NAMALWA (cell line): Measurements from ENCODE around the gene ITGA7.

ENCODE experiments used
- DNase-seq: peaks from one replicate; pipeline ENCODE4 v3.0.0-alpha.2; 2015; ENCODE audit warnings: low spot score

The ITGA7 gene

DNA sequence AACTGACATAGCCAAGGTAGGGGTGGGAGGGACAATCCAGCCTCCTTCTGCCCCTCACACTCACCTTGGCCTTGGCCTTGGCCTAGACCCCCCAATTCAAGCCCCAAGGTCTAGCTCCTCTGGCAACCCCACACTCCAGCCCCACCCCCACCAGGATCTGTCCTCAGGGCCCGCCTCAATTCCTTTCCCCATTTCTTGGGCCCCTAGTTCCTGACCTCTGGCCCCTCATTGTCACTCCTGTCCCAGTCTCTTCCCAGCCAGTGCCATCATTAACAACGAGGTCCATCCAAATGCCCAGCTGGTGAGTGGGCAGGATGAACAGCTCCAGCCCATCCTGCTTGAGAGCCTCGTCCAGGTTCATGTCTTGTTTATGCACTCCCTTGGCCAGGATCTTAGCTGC is 28.4 kb upstream of the ITGA7 start:
- no peak for DNase-seq

DNA sequence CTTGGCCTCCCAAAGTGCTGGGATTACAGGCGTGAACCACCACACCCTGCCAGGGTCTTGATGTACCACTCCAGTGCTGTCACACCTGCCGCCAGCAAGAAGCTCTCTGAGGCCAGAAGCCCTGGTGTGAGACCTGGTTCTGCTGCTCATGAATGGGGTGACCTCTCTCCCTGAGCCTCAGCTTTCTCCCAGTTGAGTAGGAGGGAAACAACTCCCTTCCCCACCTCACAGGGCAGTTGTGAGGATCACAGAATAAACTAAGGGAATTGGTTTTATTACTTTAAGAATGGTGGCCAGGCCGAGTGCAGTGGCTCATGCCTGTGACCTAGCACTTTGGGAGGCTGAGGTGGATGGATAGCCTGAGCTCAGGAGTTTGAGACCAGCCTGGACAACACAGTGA is 26.9 kb upstream of the ITGA7 start:
- DNase-seq: no peak

DNA sequence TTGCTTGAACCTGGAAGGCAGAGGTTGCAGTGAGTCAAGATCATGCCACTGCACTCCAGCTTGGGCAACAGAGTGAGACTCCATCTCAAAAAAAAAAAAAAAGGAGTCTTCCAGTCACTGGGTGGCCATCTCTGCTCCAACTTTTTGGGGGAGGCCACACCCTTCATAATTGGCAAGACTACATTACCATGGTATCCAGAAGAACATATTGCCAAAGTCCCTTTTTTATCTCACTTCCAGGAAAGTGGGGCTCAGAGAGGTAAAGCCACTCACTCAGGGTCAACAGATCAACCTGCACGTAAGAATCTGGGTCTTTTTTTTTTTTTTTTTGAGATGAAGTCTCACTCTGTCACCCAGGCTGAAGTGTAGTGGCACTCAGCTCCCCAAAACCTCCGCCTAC is 26.2 kb upstream of the ITGA7 start:
- DNase-seq: no peak

DNA sequence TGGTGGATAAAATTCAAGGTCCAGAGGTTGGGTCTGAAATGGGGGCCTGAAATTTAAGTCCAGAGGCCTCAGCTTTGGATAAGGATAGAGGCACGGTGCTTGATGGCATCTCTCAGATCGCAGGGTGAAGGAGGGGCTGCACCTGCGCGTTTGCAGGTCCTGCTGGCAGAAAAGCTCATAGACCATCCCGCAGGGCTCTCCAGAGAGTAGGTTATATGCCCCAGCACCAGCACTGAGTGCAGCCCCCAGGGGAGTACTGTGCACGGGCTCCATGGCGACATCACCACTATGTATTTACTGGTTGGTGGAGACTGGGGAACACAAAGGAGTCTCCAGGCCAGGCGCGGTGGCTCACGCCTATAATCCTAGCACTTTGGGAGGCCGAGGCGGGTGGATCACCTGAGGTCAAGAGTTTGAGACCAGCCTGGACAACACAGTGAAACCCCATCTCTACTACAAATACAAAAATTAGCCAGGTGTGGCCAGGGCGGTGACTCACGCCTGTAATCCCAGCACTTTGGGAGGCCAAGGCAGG is 25.4 kb upstream of the ITGA7 start:
- no peak for DNase-seq

DNA sequence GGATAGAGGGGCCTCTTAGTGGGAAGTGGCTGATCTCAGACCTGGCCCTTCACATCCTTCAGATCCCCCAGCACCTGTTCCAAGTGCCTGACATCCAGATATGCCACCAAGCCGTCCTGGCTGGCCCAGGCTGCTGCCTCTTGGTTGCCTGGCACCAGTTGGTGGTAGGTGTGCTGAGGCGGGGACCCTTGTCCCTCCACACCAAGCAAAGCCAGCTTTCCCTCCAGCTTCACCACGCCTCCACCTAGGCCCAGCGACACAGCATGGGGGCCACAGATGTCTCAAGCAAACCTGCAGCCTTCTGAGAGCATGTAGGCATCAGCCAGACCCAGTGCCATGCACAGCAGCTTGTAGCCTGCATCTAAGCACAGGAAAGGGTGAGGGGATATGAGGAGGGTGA is 24.6 kb upstream of the ITGA7 start:
- no peak for DNase-seq

DNA sequence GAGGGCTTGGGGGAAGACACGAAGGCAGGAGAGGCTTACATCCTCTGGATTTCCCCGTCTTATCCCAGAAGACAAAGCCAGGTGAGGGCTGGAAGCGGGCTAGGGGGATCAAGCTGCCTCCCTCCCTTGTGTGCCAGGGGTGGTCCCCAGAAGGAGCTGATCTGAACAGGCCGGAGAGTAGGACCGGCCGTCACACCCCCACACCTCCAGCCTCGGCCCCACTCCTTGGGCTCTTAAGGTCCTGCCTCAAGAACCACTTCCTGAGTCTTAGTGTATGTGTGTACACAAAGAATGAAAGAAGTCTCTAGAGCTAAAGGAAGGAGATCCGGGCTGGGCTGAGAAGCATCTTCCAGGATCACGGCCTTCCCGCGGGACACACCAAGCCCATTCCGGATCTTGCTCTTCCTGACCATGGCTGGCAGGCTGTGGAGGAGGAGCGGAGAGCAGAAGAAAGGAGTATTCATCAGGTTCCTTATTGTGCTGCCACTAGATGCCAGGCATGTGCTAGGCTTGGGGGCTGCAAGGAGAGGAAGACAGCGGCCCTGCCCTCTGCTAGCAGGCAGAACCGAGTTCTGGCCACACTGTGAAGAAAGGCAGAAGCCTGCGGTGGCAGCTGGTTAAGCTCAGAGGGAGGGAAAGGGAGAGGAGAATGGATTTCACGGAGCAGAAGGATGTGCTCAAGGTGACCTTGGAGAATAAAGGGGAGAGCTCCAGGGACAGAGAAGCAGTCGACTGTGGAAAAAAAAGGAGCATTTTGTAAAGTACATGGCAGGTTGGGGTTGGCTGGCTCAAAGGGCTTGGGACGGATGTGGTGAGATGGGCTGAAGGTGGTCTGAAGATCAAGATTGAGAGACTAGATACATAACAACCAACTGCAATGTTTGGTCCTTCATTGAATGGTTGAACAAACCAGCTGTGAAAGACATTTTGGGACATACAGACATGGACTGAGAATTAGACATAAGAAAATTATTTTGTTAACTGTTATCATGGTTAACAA is 22.4 kb upstream of the ITGA7 start:
- DNase-seq: peak; percentile 69

DNA sequence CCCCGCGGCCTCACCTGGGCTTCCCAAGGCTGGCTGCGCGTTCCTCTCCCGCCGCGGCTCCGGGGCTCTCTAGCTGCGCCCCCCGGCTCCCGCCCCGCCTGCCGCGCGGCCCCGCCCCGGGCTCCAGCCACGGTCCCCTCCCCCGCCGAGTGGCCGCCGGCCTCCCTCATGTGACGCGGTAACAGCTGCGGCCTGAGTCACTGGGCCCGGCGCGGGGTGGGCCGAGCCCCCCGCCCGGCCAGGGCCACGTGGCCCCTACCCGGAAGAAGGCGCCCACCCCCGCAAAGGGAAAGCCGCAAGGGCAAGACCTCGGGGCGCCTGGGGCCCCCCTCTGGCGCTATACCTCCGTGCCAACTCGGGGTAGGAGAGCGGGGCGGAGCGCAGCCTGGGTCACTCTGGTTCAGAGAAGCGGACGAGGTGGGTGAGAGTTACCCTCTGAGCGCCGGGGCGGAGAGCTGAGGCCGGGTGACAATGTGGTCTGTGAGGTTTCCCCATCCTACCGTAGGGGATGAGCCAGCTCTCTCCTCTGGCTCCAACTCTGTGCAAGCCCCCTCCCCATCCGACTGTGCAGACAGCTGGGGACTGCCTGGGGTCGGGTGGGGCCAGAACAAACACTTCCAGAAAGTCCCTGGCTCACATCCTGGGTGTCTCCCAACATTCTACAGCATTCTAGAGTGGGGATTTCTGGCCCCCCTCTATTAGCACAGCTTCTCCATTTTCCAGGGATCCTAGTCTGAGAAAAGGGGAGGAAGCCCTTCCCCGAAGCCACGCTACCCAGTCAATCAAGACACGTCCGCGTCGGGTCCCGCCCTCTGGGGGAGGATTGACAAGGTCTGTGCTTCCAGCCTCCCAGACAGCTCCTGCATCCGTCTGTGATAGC is 21.5 kb upstream of the ITGA7 start, which contains the start of gene CD63:
CD63 (minus strand) TSS at position 71 of the 880 bp plus-strand sequence. CDS start 668 bp downstream, outside the sequence.
- DNase-seq: peak; percentile 74

DNA sequence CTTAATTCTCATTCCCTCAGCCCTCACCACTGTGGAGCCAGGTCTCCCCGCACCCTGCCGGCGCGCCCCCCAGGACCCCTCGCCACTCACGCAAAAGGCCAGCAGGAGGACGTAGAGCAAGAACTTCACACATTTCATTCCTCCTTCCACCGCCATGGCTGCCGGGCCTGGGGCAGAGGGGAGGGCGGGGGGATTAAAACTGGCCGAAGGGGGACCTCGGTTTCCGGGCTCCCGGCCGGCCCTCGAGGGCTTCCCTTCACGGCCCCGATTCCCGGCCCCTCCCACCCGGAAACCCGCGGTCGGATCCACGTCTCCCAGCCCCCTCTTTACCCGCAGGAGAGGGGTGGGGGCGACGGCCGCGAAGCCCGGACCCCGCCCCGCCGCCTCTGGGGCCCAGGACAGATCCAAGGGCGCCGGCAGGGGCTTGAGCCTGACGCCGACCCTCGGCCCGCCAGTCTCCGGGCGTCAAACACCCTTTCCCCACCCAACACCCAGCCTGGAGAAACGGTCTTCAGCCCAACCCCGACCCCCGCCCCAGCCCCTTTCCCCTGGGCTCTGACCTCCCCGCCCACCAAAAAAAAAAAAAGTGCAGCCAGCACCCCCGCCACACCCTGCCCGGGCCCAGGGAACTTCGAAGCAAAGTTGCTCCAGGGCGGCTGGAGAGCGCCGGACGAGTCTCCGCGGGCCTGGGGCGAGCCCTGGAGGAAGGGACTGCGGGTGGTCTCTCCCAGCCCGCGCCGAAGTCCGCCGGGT is 20.7 kb upstream of the ITGA7 start:
- DNase-seq: no peak

DNA sequence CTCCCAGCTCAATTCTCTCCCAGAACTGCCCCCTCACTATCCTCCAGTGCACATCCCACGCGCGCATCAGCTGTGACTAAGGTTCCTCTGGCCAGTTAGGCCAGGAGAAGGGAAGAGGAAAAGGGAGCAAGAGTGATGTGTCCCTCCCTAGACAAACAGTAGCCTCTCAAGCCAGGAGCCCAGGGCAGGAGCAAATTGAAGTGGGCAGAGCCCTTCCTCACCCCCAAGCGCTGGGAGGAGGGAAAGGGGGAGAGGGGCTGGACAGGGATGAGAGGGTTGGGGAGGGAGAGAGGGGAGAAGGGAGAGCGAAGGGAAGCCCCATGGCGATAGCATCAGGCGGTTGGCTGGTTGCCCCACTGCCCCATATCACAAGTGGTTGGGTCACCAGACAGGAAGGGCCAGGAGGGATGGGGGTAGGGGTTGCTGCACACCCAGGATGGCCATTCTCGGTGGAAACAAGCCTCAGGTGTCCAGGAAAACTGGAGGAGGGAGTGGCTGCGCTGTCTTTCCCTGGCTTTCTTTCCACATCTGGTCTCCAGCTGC is 20.0 kb upstream of the ITGA7 start:
- DNase-seq: no peak

DNA sequence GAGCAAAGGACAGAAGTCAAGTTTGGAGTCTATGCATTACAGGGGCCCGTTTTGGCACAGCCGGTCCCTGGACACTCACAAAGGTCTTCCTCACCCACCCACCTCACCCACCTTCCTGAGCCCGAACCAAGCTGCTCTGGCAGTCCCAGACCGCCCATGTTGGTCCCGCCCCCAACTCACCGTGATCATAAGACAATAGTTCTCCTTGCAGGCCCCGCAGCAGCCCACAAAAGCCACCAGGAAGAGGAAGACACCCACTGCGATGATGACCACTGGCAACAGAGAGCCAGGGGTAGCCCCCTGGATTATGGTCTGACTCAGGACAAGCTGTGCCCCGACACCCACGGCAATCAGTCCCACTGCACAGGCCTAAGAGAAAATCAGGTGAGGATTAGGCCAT is 19.3 kb upstream of the ITGA7 start:
- DNase-seq: no peak

DNA sequence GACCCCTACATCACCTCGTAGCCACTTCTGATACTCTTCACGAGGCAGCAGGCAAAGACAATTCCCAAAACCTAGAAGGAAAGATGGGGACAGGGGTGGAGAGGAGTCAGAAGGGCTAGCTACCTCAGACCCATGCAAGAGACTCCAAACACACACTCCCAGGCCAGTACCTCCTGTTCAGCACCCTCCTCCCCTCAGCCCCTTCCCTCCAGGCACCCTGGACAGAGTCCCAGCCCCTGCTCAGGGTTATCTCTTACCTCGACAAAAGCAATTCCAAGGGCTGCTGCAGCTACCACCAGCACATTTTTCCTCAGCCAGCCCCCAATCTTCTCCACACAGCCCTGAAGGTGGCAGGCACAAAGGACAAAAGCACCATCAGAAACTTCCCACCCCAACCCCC is 17.9 kb upstream of the ITGA7 start:
- no peak for DNase-seq

DNA sequence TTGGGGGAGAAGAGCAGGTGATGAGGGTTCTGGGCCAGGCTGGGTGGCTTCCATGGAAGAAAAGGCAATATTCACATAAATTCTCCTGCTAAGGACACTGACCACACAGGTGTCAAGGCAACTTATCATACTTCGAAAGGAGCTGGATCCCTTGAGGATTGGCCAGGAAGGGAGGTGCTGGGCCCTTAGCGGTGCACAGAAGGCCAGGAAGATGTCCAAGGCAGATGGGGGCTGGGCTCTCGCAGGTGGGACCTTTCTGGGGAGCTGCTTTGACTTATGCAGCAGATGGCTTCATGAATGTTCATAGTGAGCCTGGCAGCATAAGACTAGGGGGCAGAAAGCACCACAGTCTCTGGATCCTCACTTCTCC is 17.2 kb upstream of the ITGA7 start:
- no peak for DNase-seq

DNA sequence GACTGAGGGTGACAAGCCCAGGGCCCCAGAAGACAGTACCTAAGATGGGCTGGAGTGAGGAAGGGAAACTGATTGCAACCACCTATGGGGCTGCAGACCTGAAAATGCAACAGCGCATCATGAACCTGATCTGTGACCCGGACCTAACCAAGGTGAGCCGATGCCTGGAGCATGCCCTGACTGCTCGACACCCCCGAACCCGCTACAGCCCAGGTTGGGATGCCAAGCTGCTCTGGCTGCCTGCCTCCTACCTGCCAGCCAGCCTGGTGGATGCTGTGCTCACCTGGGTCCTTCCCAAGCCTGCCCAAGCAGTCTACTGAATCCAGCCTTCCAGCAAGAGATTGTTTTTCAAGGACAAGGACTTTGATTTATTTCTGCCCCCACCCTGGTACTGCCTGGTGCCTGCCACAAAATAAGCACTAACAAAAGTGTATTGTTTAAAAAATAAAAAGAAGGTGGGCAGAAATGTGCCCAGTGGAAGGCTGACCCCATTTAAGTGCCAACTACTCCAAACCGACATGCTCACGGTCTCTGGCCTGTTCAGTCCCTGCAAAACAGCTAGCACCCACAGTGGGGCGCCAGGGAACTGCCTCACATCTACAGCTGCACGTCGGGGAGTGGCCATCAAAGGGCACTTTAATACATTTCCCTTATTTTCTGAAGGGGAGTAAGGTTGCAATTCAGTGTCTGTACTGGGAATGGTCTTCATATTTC is 16.7 kb upstream of the ITGA7 start:
- DNase-seq: peak; percentile 82

DNA sequence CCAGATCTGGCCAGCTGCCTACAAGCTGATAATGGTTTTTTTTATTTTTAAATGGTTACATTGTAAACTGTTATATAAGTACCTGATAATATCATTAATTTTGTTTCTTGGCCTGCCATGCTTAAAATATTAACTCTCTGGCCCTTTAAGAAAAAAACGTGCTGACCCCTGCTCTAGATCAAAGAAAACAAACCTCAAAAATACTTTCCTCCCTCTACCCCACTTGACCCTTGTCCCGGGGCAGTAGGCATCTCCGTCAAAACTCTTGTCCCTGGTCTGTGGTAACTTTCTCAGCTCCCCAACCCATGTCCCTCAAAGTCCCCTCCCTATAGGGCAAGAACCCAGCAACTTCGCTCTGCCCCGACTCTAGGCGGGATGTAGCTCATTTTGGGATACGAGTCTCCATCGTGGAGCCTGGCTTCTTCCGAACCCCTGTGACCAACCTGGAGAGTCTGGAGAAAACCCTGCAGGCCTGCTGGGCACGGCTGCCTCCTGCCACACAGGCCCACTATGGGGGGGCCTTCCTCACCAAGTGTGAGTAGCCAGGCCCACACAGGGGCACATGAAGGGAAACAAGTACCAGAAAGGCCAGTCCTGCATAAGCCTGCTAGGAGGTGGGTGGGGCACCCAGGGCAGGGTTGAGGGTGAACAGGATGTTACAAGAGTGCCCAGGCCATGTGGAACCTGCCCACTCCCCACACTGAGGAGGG is 16.0 kb upstream of the ITGA7 start:
- no peak for DNase-seq

DNA sequence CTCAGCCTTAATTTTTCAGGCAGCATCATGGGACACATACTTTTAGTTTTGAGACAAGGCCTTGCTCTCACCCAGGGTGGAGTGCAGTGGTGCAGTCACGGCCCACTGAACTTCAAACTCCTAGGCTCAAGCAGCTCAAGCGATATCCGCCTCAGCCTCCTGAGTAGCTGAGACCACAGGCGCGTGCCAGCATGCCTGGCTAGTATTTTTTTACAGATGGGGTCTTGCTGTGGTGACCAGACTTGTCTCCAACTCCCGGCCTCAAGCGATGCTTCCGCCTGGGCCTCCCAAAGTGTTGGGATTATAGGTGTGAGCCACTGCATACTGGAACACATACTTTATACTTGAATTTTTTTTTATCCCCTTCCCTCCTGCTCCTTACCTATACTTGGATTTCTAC is 15.2 kb upstream of the ITGA7 start:
- no peak for DNase-seq

DNA sequence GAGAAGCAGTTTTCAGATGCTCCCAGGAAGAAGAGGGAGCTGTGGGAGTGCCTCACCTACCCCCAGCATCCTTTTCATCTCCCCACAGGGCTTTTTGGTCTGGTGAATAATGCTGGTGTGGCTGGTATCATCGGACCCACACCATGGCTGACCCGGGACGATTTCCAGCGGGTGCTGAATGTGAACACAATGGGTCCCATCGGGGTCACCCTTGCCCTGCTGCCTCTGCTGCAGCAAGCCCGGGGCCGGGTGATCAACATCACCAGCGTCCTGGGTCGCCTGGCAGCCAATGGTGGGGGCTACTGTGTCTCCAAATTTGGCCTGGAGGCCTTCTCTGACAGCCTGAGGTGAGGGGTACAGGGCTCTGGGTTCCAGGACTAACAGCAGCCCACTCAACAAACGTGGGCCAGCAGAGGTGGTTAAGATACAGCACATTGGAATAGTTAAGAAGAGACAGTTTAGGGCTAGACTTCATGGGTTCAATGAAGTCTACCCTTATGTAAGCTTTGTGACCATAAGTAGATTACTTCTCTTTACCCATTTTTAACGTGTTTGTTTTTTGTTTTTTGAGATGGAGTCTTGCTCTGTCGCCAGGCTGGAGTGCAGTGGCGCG is 14.0 kb upstream of the ITGA7 start:
- no peak for DNase-seq

DNA sequence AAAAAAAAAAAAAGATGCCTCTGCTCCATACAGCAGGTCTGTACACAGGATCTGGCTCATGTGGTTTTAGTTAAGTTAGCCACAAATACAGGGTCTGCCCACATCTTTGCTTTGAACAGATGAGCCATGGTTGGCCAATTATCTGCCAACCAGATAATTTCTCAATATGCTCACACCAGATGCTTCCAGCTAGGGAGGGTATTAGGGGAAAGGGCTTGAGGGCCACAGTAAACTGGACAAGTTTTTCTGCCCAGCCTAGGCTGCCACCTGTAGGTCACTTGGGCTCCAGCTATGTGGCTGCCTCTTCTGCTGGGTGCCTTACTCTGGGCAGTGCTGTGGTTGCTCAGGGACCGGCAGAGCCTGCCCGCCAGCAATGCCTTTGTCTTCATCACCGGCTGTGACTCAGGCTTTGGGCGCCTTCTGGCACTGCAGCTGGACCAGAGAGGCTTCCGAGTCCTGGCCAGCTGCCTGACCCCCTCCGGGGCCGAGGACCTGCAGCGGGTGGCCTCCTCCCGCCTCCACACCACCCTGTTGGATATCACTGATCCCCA is 13.3 kb upstream of the ITGA7 start:
- DNase-seq: peak; percentile 36

DNA sequence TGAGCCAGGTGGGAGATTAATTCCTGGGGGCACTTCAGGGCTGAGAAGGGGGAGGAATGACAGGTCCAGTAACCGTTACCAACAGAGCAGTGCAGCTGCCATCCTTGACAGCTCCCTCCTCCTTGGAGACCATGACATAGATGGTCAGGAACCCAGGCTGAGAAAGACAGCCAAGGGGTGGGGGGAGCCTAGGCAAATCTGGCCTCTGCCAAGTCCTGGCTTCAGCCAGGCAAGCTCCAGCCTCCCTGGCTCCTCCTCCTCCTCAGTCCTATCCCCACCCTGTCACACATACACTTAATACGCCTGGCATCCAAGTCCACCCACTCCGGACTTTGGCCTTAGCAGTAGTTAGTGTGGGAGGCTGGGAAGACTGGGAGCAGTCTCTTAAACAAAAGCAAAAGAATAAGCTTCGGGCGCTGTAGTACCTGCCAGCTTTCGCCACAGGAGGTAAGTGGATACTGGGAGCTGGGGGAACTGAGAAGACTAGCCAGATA is 12.4 kb upstream of the ITGA7 start, which contains the start of gene RDH5:
RDH5 (plus strand) TSS at position 323 of the 494 bp plus-strand sequence. CDS start 792 bp downstream, outside the sequence.
- no peak for DNase-seq

DNA sequence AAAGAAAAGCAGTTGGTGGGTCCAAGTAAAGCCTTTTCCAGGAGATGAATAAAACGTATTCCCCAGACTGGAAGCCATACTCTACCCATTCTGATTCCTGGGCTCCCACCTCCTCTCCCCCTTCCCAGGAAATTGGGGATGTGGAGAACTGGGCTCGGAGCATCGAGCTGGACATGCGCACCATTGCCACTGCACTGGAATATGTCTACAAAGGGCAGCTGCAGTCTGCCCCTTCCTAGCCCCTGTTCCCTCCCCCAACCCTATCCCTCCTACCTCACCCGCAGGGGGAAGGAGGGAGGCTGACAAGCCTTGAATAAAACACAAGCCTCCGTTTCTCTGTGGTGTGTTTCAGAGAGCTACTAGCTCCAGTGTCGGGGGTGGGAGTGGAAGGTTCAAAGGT is 11.7 kb upstream of the ITGA7 start:
- DNase-seq: no peak
